Activated T-helper 1 cell treated with Interleukin-2 at 50 U/mL for 16 hours (primary cell): ENCODE data around the gene ALB.

Experiments used
- DNase-seq: peaks from one replicate; pipeline ENCODE4 v3.0.0-alpha.2; 2020; ENCODE audit warnings: low read depth

The ALB gene

DNA sequence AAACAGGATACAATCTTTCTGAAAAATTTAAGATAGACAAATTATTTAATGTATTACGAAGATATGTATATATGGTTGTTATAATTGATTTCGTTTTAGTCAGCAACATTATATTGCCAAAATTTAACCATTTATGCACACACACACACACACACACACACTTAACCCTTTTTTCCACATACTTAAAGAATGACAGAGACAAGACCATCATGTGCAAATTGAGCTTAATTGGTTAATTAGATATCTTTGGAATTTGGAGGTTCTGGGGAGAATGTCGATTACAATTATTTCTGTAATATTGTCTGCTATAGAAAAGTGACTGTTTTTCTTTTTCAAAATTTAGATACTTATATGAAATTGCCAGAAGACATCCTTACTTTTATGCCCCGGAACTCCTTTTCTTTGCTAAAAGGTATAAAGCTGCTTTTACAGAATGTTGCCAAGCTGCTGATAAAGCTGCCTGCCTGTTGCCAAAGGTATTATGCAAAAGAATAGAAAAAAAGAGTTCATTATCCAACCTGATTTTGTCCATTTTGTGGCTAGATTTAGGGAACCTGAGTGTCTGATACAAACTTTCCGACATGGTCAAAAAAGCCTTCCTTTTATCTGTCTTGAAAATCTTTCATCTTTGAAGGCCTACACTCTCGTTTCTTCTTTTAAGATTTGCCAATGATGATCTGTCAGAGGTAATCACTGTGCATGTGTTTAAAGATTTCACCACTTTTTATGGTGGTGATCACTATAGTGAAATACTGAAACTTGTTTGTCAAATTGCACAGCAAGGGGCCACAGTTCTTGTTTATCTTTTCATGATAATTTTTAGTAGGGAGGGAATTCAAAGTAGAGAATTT, 5.2 kb downstream of the ALB start:
- no peak for DNase-seq

DNA sequence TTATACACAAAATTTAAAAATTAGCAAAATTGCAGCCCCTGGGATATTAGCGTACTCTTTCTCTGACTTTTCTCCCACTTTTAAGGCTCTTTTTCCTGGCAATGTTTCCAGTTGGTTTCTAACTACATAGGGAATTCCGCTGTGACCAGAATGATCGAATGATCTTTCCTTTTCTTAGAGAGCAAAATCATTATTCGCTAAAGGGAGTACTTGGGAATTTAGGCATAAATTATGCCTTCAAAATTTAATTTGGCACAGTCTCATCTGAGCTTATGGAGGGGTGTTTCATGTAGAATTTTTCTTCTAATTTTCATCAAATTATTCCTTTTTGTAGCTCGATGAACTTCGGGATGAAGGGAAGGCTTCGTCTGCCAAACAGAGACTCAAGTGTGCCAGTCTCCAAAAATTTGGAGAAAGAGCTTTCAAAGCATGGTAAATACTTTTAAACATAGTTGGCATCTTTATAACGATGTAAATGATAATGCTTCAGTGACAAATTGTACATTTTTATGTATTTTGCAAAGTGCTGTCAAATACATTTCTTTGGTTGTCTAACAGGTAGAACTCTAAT, 6.0 kb downstream of the ALB start:
- DNase-seq, result no peak

DNA sequence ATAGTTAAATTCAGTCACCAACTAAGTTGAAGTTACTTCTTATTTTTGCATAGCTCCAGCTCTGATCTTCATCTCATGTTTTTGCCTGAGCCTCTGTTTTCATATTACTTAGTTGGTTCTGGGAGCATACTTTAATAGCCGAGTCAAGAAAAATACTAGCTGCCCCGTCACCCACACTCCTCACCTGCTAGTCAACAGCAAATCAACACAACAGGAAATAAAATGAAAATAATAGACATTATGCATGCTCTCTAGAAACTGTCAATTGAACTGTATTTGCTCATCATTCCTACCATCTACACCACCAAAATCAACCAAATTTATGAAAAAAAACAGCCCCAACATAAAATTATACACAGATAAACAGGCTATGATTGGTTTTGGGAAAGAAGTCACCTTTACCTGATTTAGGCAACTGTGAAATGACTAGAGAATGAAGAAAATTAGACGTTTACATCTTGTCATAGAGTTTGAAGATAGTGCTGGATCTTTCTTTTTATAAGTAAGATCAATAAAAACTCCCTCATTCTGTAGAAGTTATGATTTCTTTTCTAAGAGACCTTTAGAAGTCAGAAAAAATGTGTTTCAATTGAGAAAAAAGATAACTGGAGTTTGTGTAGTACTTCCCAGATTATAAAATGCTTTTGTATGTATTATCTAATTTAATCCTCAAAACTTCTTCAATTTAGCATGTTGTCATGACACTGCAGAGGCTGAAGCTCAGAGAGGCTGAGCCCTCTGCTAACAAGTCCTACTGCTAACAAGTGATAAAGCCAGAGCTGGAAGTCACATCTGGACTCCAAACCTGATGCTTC, 7.0 kb downstream of the ALB start:
- DNase-seq, result no peak

DNA sequence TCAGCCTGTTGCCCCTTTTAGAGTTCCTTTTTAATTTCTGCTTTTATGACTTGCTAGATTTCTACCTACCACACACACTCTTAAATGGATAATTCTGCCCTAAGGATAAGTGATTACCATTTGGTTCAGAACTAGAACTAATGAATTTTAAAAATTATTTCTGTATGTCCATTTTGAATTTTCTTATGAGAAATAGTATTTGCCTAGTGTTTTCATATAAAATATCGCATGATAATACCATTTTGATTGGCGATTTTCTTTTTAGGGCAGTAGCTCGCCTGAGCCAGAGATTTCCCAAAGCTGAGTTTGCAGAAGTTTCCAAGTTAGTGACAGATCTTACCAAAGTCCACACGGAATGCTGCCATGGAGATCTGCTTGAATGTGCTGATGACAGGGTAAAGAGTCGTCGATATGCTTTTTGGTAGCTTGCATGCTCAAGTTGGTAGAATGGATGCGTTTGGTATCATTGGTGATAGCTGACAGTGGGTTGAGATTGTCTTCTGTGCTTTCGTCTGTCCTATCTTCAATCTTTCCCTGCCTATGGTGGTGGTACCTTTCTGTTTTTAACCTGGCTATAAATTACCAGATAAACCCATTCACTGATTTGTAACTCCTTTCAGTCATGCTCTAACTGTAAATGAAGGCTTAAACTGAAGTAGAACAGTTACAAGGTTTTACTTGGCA, 7.8 kb downstream of the ALB start:
- DNase-seq, result no peak

DNA sequence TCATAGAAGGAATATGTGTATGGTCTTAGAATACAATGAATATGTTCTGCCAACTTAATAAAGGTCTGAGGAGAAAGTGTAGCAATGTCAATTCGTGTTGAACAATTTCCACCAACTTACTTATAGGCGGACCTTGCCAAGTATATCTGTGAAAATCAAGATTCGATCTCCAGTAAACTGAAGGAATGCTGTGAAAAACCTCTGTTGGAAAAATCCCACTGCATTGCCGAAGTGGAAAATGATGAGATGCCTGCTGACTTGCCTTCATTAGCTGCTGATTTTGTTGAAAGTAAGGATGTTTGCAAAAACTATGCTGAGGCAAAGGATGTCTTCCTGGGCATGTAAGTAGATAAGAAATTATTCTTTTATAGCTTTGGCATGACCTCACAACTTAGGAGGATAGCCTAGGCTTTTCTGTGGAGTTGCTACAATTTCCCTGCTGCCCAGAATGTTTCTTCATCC, 9.2 kb downstream of the ALB start:
- no peak for DNase-seq

DNA sequence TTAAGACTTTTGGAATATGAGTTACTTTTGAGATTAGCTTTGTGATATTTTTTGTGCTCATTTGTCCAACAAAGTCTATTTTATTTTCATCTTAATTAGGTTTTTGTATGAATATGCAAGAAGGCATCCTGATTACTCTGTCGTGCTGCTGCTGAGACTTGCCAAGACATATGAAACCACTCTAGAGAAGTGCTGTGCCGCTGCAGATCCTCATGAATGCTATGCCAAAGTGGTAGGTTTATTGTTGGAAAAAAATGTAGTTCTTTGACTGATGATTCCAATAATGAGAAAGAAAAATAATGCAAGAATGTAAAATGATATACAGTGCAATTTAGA, 10.8 kb downstream of the ALB start:
- DNase-seq, result no peak

DNA sequence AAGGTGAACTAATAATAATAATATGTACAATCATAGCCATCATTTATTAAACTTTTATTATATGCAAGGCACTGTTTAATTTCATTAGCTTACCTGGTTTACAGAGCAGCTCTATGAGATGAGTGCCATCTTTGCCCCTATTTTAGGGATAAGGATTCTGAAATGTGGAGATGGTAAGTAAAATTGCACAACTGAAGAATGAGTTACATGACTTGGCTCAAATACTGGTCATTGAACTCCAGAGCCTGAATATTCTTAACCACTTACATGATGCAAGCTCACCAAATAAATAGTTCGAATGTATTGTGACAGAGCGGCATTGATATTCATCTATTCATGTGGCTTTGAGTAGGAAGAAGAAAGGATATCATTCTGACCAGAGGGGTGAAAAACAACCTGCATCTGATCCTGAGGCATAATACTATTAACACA, 11.7 kb downstream of the ALB start:
- no peak for DNase-seq

DNA sequence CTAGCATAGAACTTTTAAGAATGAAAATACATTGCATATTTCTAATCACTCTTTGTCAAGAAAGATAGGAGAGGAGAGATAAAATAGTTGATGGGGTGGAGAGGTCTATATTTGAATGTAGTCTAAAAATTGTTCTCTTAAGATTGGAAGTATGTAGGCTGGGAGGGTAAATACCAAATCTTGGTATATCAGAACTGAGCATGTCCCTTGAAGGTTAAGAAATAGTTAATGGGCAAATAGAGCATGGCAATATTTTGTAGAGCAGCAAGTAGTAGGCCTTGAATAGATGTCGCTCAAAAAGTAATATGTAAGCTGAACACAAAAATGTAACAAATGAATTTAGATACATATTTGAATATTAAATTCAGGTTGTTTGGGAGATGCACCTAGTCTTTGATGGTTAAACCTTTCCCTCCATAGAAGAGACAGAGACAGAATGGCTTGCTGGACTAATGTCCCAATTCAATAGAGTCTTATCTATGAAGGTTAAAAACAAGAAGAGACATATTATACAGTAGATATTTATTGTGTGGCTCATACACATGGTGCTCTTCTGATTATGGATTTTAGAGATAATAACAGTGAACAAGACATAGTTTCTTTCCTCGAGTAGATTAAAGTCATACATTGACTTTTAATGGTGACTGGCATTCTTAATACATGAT, 12.5 kb downstream of the ALB start:
- DNase-seq, result no peak

DNA sequence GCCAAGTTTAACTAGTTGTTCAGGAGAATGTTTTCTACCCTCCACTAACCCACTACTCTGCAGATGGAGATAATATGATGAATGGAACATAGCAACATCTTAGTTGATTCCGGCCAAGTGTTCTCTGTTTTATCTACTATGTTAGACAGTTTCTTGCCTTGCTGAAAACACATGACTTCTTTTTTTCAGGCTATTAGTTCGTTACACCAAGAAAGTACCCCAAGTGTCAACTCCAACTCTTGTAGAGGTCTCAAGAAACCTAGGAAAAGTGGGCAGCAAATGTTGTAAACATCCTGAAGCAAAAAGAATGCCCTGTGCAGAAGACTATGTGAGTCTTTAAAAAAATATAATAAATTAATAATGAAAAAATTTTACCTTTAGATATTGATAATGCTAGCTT, 13.3 kb downstream of the ALB start:
- no peak for DNase-seq

DNA sequence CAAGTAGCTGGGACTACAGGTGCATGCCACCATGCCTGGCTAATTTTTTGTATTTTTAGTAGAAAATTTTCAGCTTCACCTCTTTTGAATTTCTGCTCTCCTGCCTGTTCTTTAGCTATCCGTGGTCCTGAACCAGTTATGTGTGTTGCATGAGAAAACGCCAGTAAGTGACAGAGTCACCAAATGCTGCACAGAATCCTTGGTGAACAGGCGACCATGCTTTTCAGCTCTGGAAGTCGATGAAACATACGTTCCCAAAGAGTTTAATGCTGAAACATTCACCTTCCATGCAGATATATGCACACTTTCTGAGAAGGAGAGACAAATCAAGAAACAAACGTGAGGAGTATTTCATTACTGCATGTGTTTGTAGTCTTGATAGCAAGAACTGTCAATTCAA, 13.9 kb downstream of the ALB start:
- no peak for DNase-seq

DNA sequence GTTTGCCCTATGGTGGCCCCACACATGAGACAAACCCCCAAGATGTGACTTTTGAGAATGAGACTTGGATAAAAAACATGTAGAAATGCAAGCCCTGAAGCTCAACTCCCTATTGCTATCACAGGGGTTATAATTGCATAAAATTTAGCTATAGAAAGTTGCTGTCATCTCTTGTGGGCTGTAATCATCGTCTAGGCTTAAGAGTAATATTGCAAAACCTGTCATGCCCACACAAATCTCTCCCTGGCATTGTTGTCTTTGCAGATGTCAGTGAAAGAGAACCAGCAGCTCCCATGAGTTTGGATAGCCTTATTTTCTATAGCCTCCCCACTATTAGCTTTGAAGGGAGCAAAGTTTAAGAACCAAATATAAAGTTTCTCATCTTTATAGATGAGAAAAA, 14.6 kb downstream of the ALB start:
- no peak for DNase-seq

DNA sequence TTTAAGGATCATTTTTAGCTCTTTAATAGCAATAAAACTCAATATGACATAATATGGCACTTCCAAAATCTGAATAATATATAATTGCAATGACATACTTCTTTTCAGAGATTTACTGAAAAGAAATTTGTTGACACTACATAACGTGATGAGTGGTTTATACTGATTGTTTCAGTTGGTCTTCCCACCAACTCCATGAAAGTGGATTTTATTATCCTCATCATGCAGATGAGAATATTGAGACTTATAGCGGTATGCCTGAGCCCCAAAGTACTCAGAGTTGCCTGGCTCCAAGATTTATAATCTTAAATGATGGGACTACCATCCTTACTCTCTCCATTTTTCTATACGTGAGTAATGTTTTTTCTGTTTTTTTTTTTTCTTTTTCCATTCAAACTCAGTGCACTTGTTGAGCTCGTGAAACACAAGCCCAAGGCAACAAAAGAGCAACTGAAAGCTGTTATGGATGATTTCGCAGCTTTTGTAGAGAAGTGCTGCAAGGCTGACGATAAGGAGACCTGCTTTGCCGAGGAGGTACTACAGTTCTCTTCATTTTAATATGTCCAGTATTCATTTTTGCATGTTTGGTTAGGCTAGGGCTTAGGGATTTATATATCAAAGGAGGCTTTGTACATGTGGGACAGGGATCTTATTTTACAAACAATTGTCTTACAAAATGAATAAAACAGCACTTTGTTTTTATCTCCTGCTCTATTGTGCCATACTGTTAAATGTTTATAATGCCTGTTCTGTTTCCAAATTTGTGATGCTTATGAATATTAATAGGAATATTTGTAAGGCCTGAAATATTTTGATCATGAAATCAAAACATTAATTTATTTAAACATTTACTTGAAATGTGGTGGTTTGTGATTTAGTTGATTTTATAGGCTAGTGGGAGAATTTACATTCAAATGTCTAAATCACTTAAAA, 15.3 kb downstream of the ALB start:
- no peak for DNase-seq

DNA sequence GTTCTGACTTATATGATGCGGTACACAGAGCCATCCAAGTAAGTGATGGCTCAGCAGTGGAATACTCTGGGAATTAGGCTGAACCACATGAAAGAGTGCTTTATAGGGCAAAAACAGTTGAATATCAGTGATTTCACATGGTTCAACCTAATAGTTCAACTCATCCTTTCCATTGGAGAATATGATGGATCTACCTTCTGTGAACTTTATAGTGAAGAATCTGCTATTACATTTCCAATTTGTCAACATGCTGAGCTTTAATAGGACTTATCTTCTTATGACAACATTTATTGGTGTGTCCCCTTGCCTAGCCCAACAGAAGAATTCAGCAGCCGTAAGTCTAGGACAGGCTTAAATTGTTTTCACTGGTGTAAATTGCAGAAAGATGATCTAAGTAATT, 16.5 kb downstream of the ALB start:
- no peak for DNase-seq

DNA sequence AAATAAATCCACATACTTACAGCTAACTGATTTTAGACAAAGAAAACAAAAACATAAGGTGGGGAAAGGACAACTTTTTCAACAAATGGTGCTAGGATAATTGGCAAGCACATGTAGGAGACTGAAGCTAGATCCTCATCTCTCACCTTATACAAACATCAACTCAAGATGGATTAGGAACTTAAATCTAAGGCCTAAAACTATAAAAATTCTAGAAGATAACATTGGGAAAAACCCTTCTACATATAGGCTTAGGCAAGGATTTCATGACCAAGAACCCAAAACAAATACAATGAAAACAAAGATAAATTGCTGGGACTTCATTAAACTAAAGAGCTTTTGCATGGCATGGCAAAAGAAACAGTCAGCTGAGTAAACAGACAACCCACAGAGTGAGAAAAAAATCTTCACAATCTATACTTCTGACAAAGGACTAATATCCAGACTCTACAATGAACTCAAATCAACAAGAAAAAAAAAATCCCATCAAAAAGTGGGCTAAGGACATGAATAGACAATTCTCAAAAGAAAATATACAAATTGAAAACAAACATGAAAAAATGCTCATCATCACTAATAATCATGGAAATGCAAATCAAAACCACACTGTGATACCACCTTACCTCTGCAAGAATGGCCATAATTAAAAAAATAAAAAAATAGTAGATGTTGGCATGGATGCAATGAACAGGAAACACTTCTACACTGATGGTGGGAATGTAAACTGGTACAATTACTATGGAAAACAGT, 17.8 kb downstream of the ALB start:
- no peak for DNase-seq

DNA sequence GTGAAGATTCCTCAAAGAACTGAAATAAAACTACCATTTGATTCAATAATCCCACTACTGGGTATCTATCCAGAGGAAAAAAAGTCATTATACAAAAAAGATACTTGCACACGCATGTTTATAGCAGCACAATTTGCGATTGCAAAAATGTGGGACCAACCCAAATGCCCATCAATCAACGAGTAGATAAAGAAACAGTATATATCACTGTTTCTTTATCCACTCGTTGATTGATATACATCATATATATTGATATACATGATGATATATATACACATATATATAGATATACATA, 18.3 kb downstream of the ALB start:
- DNase-seq, result no peak

DNA sequence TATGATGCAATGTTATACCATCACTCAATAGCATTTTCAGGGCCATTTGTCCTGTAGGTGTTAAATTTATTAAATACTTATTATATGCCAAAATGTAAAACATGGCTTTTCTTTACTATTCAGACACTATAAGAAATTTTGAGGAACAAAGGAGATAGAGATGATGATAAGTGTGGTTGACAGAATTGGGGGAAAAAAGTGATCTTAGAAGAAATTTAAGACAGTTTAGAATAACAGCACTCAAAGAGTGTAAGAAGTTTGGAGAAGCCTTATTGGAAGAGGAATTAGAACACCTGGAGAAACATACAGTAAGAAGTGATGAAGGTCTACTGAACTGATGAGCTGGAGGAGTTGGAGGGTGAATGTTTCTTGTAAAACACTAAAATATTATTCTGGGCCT, 19.1 kb downstream of the ALB start:
- no peak for DNase-seq

DNA sequence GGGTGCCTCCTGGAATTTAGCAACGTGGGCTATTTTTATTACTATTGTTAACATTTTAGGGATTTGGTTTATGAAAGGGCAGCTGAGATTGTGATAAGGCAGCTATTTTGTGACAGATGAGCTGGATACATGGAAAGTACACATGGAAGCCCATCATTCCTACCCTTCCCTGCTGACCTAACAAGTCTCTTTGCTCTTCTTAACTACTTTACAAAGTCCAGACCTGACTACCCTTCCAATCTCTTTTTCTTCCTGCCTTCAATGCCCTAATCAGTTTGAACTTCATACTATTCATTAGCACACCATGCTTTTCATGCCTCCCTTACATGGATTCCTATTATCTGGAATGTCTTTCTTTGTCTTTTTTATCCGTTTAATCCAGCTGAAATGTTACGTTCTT, 22.6 kb downstream of the ALB start:
- DNase-seq, result no peak

DNA sequence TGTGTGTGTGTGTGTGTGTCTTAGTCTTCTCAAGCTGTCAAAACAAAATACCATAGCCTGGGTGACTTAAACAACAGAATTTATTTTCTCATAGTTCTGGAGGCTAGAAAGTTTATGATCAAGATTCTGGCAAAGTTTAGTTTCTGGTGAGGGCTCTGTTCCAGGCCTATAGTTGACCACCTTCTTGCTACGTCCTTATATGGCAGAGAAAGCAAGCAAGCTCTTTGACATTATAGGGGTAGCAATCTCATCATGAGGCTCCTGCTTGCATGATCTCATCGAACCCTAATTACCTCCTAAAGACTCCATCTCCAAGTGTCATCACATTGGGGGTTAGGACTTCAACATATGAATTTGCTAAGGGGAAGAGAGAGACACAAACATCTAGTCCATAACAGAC, 25.0 kb downstream of the ALB start:
- DNase-seq, result no peak

DNA sequence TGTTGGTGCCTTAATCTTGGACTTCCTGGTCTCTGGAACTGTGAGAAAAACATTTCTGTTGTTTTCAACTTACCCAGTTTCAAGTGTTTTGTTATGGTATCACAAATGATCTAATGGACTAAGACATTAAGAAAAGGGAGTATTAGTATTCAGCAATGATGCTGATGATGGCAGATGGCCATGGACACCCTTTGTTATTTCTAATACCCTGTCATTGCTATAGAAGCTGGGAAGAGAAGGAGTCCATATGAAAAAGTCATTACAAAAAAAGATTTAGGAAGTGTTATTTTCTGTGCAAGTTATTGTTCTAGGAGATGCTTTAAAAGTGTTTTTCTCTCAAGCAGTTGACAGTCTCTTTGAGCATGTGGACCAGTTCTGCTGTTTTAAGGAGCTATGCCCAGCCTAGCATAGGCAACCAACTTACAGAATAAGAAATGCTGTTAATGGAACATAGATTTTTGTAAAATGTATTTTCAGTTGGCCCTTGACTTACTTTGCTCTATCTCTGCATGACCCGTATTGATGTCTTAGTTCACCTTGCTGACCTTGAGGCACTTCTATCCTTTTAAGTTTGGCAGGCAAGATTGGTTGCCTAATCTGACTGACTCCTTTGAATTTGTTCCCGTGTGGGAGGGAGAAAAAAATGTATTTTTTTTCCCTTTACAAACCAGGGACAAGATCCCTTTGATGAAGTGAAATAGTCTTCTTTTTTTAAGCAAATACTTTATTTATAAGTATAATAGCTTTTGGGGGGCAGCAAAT, 25.9 kb downstream of the ALB start:
- DNase-seq, result no peak

DNA sequence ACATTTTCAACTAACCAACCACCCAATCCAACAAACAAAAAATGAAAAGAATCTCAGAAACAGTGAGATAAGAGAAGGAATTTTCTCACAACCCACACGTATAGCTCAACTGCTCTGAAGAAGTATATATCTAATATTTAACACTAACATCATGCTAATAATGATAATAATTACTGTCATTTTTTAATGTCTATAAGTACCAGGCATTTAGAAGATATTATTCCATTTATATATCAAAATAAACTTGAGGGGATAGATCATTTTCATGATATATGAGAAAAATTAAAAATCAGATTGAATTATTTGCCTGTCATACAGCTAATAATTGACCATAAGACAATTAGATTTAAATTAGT, 27.7 kb downstream of the ALB start:
- DNase-seq, result no peak
